Cardiac atrium fibroblast (primary cell): ENCODE measurements around the gene FGF3. TPM values are rescaled to one million over a fixed set of nuclear protein-coding genes. Genes with fewer than 3 reads are reported as not detected.

Experiments used
- total RNA-seq: library from RNA; depleted of rRNA; stranded (reverse); fragments of >200 nt; gene quantifications from 2 replicates; pipeline ENCODE4 v1.2.3, GENCODE V29; 2015

FGF3 gene
- not detected in 2 replicates for total RNA-seq

DNA sequence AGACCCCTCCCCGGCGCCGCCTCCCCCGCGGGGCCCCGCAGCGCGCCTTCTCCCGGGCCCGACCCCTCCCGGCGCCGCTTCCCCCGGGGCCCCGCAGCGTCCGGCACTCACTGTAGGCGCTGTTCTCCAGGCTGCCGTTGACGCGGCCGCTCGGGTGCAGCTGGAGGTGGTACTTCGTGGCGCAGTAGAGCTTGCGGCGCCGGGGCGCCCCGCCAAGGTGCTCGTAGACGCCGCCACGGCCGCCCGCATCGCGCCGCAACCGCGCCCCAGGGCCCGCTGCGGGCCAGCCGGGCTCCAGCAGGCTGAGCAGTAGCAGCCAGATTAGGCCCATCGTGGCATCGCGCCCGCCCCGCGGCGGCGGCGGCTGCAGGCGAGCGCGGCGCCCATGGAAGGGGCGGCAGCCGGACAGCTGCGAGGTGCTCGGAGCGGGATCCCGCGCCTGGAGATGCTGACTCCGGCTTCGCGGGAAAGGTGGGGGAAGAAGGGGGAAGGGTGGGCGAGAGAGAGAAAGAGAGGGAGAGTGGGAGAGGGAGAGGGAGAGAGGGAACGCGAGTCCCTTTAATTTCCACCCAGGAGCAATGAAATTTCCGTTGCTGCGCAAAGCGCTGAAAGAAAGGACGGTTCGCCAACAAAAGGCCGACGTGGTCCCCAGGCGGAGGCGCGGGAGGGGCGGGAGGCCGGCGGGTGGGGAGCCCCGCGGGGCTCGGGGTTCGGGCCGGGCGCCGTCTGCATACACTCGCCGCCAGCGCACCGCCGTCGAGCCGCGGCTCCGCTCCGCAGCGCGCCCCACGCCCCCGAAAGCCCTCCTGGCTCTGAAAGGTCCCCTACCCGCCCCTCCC lies at the start of gene FGF3:
FGF3 (minus strand) TSS at position 814 of the 839 bp plus-strand sequence; CDS start at position 331, 483 bp downstream.

DNA sequence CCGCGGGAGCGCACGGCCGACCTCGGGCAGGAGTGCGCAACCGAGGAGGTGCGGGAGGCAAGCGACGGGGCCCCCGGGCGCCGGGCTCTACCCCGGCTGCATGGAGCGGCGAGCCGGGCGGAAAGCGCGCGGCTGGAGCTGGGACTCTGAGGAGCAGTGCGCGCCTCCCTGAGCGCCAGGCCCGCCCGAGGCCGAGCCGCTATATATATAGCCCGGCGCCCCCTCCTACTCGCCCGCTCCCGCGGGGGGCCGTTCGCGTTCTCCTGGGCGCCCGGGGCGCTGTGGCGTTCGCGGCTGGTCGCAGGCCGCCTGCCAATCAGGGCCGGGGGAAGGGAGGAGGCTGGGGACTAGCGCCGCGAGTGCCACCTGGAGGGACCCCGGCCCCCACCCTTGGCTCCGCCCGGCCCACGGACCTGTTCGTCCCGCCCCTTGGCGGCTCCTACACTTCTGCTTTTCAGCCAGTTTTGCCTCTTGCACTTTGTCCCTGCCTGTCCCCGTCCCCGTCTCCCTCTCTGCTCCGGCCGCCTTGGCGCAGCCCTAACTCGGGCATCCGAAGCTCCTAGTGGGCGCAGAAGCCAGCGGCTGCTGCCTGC lies 44.0 kb downstream of the FGF3 start, which contains the start of gene FGF4:
FGF4 (minus strand) TSS at position 179 of the 593 bp plus-strand sequence. CDS start 257 bp downstream, outside the sequence.

Other genes with a start within 250 kb of the FGF3 start
- gene CCND1, start 178.3 kb downstream of the FGF3 start, total RNA-seq = 69.3 and 72.6 TPM in 2 replicates
- 7.0 and 19.9 TPM in 2 replicates for gene LTO1, start 144.1 kb downstream of the FGF3 start, total RNA-seq
- gene FGF19, start 115.4 kb downstream of the FGF3 start, total RNA-seq = not detected in 2 replicates
- gene FGF4, start 44.1 kb downstream of the FGF3 start, total RNA-seq = not detected in 2 replicates